ENCODE measurements around the gene USP43. TPM values are rescaled to one million over a fixed set of nuclear protein-coding genes. Genes with fewer than 3 reads are reported as not detected.

USP43 gene
- total and polyA plus RNA-seq, 4 donors, result 2.9 to 9.8 (median 4.3) TPM

DNA sequence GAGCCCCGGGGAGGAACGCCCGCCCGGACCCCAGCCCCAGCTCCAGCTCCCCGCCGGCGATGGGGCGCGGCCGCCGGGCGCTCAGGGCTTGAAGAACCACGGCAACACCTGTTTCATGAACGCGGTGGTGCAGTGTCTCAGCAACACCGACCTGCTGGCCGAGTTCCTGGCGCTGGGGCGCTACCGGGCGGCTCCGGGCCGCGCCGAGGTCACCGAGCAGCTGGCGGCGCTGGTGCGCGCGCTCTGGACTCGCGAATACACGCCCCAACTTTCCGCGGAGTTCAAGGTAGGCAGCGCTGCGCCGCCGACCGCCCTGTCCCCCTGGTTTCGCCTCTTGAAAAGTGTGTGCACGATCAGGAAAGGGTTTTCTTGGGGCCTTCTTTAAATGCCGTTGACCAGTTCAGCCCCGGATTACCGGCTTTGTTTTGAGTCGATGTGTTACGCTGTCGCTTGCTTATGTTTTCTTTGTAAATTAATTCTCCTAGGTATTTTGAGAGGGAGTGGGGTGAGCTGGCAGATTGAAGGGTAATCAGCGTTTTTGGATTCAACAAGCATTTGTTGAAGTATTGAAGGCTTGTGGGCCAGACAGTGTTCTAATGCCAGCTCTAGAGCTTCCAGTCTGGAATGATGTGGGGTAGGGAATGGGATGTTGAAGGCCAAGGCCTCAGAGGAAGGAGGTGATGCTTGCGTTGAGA lies 681 bp downstream of the USP43 start:
- 2 to 3% methylated on average over 47 to 51 of the region's 51 CpGs for WGBS, 2 donors
- H3K36me3 ChIP-seq (ENCODE audit: control insufficient read depth in 4 of 4, insufficient read depth in 4 of 4, low read length in 4 of 4), result no peaks in the 10 kb centered on the region
- TF ChIP-seq, protein P1, sequence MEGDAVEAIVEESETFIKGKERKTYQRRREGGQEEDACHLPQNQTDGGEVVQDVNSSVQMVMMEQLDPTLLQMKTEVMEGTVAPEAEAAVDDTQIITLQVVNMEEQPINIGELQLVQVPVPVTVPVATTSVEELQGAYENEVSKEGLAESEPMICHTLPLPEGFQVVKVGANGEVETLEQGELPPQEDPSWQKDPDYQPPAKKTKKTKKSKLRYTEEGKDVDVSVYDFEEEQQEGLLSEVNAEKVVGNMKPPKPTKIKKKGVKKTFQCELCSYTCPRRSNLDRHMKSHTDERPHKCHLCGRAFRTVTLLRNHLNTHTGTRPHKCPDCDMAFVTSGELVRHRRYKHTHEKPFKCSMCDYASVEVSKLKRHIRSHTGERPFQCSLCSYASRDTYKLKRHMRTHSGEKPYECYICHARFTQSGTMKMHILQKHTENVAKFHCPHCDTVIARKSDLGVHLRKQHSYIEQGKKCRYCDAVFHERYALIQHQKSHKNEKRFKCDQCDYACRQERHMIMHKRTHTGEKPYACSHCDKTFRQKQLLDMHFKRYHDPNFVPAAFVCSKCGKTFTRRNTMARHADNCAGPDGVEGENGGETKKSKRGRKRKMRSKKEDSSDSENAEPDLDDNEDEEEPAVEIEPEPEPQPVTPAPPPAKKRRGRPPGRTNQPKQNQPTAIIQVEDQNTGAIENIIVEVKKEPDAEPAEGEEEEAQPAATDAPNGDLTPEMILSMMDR (IDR thresholded peaks at IDR 0.05; ENCODE audit: control extremely low read depth, extremely low read depth), result no peak
- ATAC-seq (ENCODE audit: insufficient read depth, low FRiP score) (peak; percentile 68), DNase-seq (peak; percentile 30 to 62 (median 56))
- H3K4me3 ChIP-seq, result peak overlapping the region; percentile 45
- peaks cover 6 to 46% (median 29%) of the 10 kb centered on the region in 3 donors for H3K27me3 ChIP-seq (ENCODE audit: control insufficient read depth in 3 of 3, insufficient read depth in 3 of 3, low read length in 2 of 3)
- H3K4me1 ChIP-seq (ENCODE audit: control insufficient read depth in 5 of 5, insufficient read depth in 5 of 5, low read length in 5 of 5), result peaks cover 0 to 14% (median 3%) of the 10 kb centered on the region in 5 donors
- H3K9ac ChIP-seq (ENCODE audit: insufficient read depth in 1 of 2, low read length in 2 of 2), result peak overlapping the region; percentile 30 to 51
- peak overlapping the region in 1 of 2 donors; percentile 92 for H3K27ac ChIP-seq (ENCODE audit: low read depth in 1 of 2, low read length in 1 of 2)
- H3K9me3 ChIP-seq (ENCODE audit: control insufficient read depth in 4 of 4, insufficient read depth in 3 of 4, low read length in 3 of 4), result peaks cover 0 to 2% (median 0%) of the 10 kb centered on the region in 4 donors

DNA sequence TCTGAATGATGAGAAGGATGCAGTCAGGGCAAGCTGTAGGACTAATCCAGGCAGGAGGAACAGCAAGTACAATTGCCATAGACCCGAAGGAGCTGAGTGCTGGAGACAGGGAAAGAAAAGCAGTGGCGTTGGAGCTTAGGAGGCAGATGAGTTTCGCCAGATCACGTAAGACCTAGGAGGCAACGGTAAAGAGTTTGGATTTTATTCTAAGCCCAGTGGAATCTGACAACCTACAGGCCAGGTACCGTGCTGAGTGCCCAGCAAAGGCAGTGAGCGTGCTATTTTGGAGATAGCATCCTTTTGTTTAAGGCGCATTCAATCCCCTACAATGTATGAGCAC lies 1.2 kb downstream of the USP43 start:
- ATAC-seq (ENCODE audit: insufficient read depth, low FRiP score) (no peak), DNase-seq (peak in 1 of 3 donors; percentile 2)
- Histone ChIP-seq H3K4me1 (ENCODE audit: control insufficient read depth in 5 of 5, insufficient read depth in 5 of 5, low read length in 5 of 5) (peaks cover 0 to 14% (median 3%) of the 10 kb centered on the region in 5 donors), H3K36me3 (ENCODE audit: control insufficient read depth in 4 of 4, insufficient read depth in 4 of 4, low read length in 4 of 4) (no peaks in the 10 kb centered on the region), H3K4me3 (peak overlapping the region; percentile 45), H3K27ac (ENCODE audit: low read depth in 1 of 2, low read length in 1 of 2) (peak overlapping the region in 1 of 2 donors; percentile 92), H3K9me3 (ENCODE audit: control insufficient read depth in 4 of 4, insufficient read depth in 3 of 4, low read length in 3 of 4) (peaks cover 0 to 2% (median 0%) of the 10 kb centered on the region in 4 donors), H3K9ac (ENCODE audit: insufficient read depth in 1 of 2, low read length in 2 of 2) (peak overlapping the region; percentile 30 to 51), H3K27me3 (ENCODE audit: control insufficient read depth in 3 of 3, insufficient read depth in 3 of 3, low read length in 2 of 3) (peaks cover 6 to 46% (median 29%) of the 10 kb centered on the region in 3 donors)
- TF ChIP-seq, protein P1 (IDR thresholded peaks at IDR 0.05; ENCODE audit: control extremely low read depth, extremely low read depth), result no peak
- WGBS, 2 donors, result 49 to 51% methylated on average over 8 of the region's 8 CpGs

DNA sequence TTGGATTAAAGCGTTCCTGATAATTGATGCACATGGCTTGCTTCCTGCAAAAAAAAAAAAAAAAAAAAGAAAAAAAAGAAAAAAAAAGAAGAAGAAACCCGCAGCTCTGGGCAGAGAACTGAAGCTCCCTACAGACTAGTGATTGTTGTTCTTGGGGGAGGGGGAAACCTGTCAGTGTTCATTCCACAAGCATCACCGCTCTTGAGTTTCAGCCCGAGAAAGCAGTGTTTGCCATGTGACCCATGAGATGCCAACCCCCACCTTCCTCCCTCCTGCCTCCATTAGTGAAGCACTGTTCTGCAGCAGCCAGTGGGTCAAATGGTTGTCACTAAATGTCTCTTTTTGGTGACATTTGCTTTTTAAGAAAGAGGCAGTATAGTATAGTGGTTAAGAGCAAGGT lies 1.7 kb downstream of the USP43 start:
- WGBS, 2 donors, result 33 to 39% methylated on average over 4 of the region's 4 CpGs
- H3K4me1 ChIP-seq (ENCODE audit: control insufficient read depth in 5 of 5, insufficient read depth in 5 of 5, low read length in 5 of 5), result peaks cover 0 to 14% (median 3%) of the 10 kb centered on the region in 5 donors
- H3K27ac ChIP-seq (ENCODE audit: low read depth in 1 of 2, low read length in 1 of 2), result peak overlapping the region in 1 of 2 donors; percentile 41
- TF ChIP-seq, protein P1 (IDR thresholded peaks at IDR 0.05; ENCODE audit: control extremely low read depth, extremely low read depth), result no peak
- ATAC-seq (ENCODE audit: insufficient read depth, low FRiP score), result no peak
- DNase-seq, result peak; percentile 7 to 42 (median 14)
- H3K4me3 ChIP-seq, result no peak overlapping the region
- H3K9ac ChIP-seq (ENCODE audit: insufficient read depth in 1 of 2, low read length in 2 of 2), result no peak overlapping the region
- peaks cover 6 to 46% (median 29%) of the 10 kb centered on the region in 3 donors for H3K27me3 ChIP-seq (ENCODE audit: control insufficient read depth in 3 of 3, insufficient read depth in 3 of 3, low read length in 2 of 3)
- H3K9me3 ChIP-seq (ENCODE audit: control insufficient read depth in 4 of 4, insufficient read depth in 3 of 4, low read length in 3 of 4), result peaks cover 0 to 2% (median 0%) of the 10 kb centered on the region in 4 donors
- no peaks in the 10 kb centered on the region for H3K36me3 ChIP-seq (ENCODE audit: control insufficient read depth in 4 of 4, insufficient read depth in 4 of 4, low read length in 4 of 4)

All from lung (tissue), 12 donors.